ENCODE results near the gene ECHDC1. TPM values are rescaled to one million over a fixed set of nuclear protein-coding genes. Genes with fewer than 3 reads are reported as not detected.

The ECHDC1 gene
- total RNA-seq, 1 experiment from 2014 or later = 60.0 TPM

- ChIA-PET POLR2A (interaction anchor here (0.6 kb wide), 1 partner anchor 82 kb away, joined by 3 read pairs; the partner anchor contains the start of gene RNF146), CTCF (interaction anchor here (1.0 kb wide), 1 partner anchor 167 kb away, joined by 3 read pairs; no protein-coding TSS in a partner anchor)
- H3K27me3 Mint-ChIP-seq (ENCODE audit: low read depth) = no peaks in the 10 kb centered on the region
- ATAC-seq (no peak), DNase-seq (ENCODE audit: low spot score) (no peak)
- H3K4me3 Mint-ChIP-seq = no peak overlapping the region
- no peak for TF ChIP-seq AFF4 (CRISPR knock-in tag; IDR thresholded peaks at IDR 0.05; ENCODE audit: borderline replicate concordance)
- TF ChIP-seq USF2 (CRISPR knock-in tag; IDR thresholded peaks at IDR 0.05) = no peak
- no peak for TF ChIP-seq E2F5 (CRISPR knock-in tag; IDR thresholded peaks at IDR 0.05)
- TF ChIP-seq ZNF671 (CRISPR knock-in tag; IDR thresholded peaks at IDR 0.05) = no peak
- no peak for TF ChIP-seq CDX4 (CRISPR knock-in tag; IDR thresholded peaks at IDR 0.05; ENCODE audit: borderline replicate concordance)
- no peak for TF ChIP-seq ZNF425 (CRISPR knock-in tag; conservative IDR thresholded peaks at IDR 0.05)
- no peak for TF ChIP-seq OVOL2 (CRISPR knock-in tag; IDR thresholded peaks at IDR 0.05; ENCODE audit: borderline replicate concordance)
- TF ChIP-seq E2F1 (CRISPR knock-in tag; IDR thresholded peaks at IDR 0.05) = no peak
- H3K9me3 Mint-ChIP-seq = peaks cover 32% of the 10 kb centered on the region
- no peak overlapping the region for H3K27ac Mint-ChIP-seq
- H3K36me3 Mint-ChIP-seq = peaks cover 20% of the 10 kb centered on the region
- peaks cover 17% of the 10 kb centered on the region for H3K4me1 Mint-ChIP-seq
Measured at GRCh38 chr6:127348028-127348661, 4.7 kb upstream of the ECHDC1 start.

GRCh38 chr6:127347178-127347577 lies 3.8 kb upstream of the ECHDC1 start:
- POLR2A ChIA-PET = no interaction called here
- ATAC-seq = no peak
- DNase-seq (ENCODE audit: low spot score) = no peak
- peaks cover 17% of the 10 kb centered on the region for H3K4me1 Mint-ChIP-seq
- no peak overlapping the region for H3K27ac Mint-ChIP-seq
- no peak overlapping the region for H3K4me3 Mint-ChIP-seq
- peaks cover 23% of the 10 kb centered on the region for H3K9me3 Mint-ChIP-seq
- peaks cover 18% of the 10 kb centered on the region for H3K36me3 Mint-ChIP-seq
- CTCF ChIA-PET = interaction anchor here (1.0 kb wide), 1 partner anchor 168 kb away, joined by 3 read pairs; no protein-coding TSS in a partner anchor
- no peaks in the 10 kb centered on the region for H3K27me3 Mint-ChIP-seq (ENCODE audit: low read depth)
- no peak for TF ChIP-seq ZNF423 (CRISPR knock-in tag; IDR thresholded peaks at IDR 0.05)
- no peak for TF ChIP-seq TCF7 (CRISPR knock-in tag; IDR thresholded peaks at IDR 0.05; ENCODE audit: low read depth)
- no peak for TF ChIP-seq SOX15 (CRISPR knock-in tag; IDR thresholded peaks at IDR 0.05)
- no peak for TF ChIP-seq MLX (CRISPR knock-in tag; IDR thresholded peaks at IDR 0.05)
- no peak for TF ChIP-seq FOXJ3 (CRISPR knock-in tag; IDR thresholded peaks at IDR 0.05; ENCODE audit: borderline replicate concordance)
- no peak for TF ChIP-seq HMGXB4 (CRISPR knock-in tag; IDR thresholded peaks at IDR 0.05)
- no peak for TF ChIP-seq PRRX2 (CRISPR knock-in tag; IDR thresholded peaks at IDR 0.05)
- no peak for TF ChIP-seq NFYB (CRISPR knock-in tag; conservative IDR thresholded peaks at IDR 0.05; ENCODE audit: low read depth)
- no peak for TF ChIP-seq ZNF138 (CRISPR knock-in tag; conservative IDR thresholded peaks at IDR 0.05)
- TF ChIP-seq FOXP4 (CRISPR knock-in tag; IDR thresholded peaks at IDR 0.05) = no peak
- TF ChIP-seq GABPB1 (CRISPR knock-in tag; IDR thresholded peaks at IDR 0.05) = no peak
